Keratinocyte (primary cell): Measurements from ENCODE around the gene POLH.

Experiments used
- CTCF ChIP-seq, 3 experiments: IDR thresholded peaks in 1 of 3; conservative IDR thresholded peaks in 1 of 3; optimal IDR thresholded peaks in 1 of 3; 2 replicates in 2 of 3; 3 replicates in 1 of 3; pipeline versions ENCODE3 to v1.5.1; 2011; ENCODE audit warnings: low read length in 3 of 3, mild to moderate bottlenecking in 3 of 3, moderate library complexity in 2 of 3, control low read depth in 1 of 3, inconsistent platforms in 1 of 3; ENCODE audit not compliant: insufficient read depth in 2 of 3; ENCODE audit errors: extremely low read depth in 1 of 3
- EZH2 ChIP-seq: IDR thresholded peaks from one replicate; pipeline ENCODE4 v1.6.1; 2012; ENCODE audit warnings: inconsistent platforms, mild to moderate bottlenecking, low read length, moderate library complexity

- TF ChIP-seq CTCF (optimal IDR thresholded peaks at IDR 0.05 in 1 of 3, IDR thresholded peaks at IDR 0.05 in 1 of 3, conservative IDR thresholded peaks at IDR 0.05 in 1 of 3; ENCODE audit: extremely low read depth in 1 of 3, insufficient read depth in 2 of 3, low read length in 3 of 3) (no peak), EZH2 (no peak)
These were observed 82.2 kb downstream of the POLH start for GRCh38 chr6:43658161-43658560.
